Liver (tissue), 3 donors: ENCODE data around the gene TAPBP.

Source experiments
- EGR1 ChIP-seq, 2 donors: IDR thresholded peaks; 2 replicates each; pipeline ENCODE4 v1.6.1; 2016 to 2018; ENCODE audit warnings: antibody characterized with exemption in 2 of 2, low read depth in 2 of 2
- GABPA ChIP-seq, 2 donors: IDR thresholded peaks in 1 of 2; conservative IDR thresholded peaks in 1 of 2; 2 replicates each; pipeline ENCODE4 v1.6.1; 2016; ENCODE audit warnings: antibody characterized with exemption in 2 of 2, mild to moderate bottlenecking in 1 of 2, moderate library complexity in 1 of 2
- JUND ChIP-seq, 2 donors: IDR thresholded peaks; 2 replicates each; pipeline ENCODE4 v1.6.1; 2016; ENCODE audit warnings: antibody characterized with exemption in 2 of 2
- RAD21 ChIP-seq, 2 donors: IDR thresholded peaks; 2 replicates each; pipeline ENCODE4 v1.6.1; 2016; ENCODE audit warnings: antibody characterized with exemption in 2 of 2, mild to moderate bottlenecking in 2 of 2
- RXRA ChIP-seq, 2 donors: IDR thresholded peaks; 2 replicates each; pipeline ENCODE4 v1.6.1; 2017 to 2018; ENCODE audit warnings: antibody characterized with exemption in 2 of 2, mild to moderate bottlenecking in 1 of 2
- SP1 ChIP-seq: IDR thresholded peaks from 2 replicates; pipeline ENCODE4 v1.6.1; 2018; ENCODE audit warnings: antibody characterized with exemption, mild to moderate bottlenecking
- TAF1 ChIP-seq: conservative IDR thresholded peaks from 2 replicates; pipeline ENCODE4 v1.6.1; 2016; ENCODE audit warnings: antibody characterized with exemption, mild to moderate bottlenecking
- YY1 ChIP-seq: IDR thresholded peaks from 2 replicates; pipeline ENCODE4 v1.6.1; 2016; ENCODE audit warnings: antibody characterized with exemption, mild to moderate bottlenecking
- TF ChIP-seq, protein P1 (sequence below): fragments of 150-350 bp; IDR thresholded peaks from 2 replicates; pipeline ENCODE4 v1.5.1; 2017; ENCODE audit warnings: improper control_type of control experiment, low read depth, low read length; ENCODE audit not compliant: missing input control
- TF ChIP-seq, protein P2 (sequence below): IDR thresholded peaks from 2 replicates; pipeline ENCODE4 v1.6.1; 2016; ENCODE audit warnings: antibody characterized with exemption
- TF ChIP-seq, protein P3 (sequence below): IDR thresholded peaks from 2 replicates; pipeline ENCODE4 v1.6.1; 2016; ENCODE audit warnings: antibody characterized with exemption
- donor health status: healthy.
- donor health status: healthy.

DNA sequence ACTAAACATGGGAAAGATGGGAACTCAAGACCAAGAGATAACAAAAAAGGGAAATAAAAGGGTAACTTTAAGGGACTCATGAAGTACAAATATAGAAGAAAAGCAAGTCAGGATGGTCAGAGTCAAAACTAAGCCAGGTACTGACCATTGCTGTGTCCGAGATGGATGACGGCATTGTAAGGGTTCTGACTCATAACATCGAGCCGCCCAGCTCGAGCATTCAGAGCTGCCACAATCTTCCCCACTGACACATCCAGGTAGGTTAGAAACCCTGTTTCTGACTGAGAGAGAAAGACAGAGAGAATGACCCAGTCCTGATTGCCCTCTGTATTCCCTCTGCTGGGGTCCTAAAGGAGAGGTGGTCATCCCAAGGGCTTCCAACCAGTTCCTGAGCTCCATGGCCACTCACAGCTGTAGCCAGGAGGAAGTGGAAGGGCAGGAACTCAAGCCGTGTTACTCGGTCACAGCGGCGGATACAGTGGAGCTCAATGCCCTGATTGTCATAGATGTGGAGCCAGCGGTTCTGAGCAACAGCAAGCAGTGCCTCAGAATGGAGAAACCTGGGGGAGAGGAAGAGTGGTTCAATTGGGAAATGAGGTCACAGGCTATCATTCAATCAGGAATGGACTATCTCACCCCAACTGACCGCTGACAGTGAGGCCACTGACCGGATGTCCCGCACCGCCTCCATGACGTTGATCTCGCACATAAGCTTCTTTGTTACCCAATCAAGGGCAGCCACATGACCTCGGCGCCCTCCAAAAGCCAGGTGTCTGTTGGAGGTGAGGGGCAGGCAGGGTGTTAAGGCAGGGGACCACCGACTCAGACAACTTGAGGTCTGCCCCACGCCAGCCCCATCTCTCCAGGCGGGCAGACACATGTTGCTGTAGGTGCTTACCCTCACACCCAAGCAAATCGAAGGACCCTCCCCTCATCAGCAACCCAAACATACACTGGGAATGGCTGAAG, 26.6 kb downstream of the TAPBP start:
- TF ChIP-seq, protein P1, sequence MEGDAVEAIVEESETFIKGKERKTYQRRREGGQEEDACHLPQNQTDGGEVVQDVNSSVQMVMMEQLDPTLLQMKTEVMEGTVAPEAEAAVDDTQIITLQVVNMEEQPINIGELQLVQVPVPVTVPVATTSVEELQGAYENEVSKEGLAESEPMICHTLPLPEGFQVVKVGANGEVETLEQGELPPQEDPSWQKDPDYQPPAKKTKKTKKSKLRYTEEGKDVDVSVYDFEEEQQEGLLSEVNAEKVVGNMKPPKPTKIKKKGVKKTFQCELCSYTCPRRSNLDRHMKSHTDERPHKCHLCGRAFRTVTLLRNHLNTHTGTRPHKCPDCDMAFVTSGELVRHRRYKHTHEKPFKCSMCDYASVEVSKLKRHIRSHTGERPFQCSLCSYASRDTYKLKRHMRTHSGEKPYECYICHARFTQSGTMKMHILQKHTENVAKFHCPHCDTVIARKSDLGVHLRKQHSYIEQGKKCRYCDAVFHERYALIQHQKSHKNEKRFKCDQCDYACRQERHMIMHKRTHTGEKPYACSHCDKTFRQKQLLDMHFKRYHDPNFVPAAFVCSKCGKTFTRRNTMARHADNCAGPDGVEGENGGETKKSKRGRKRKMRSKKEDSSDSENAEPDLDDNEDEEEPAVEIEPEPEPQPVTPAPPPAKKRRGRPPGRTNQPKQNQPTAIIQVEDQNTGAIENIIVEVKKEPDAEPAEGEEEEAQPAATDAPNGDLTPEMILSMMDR, result no peak
- no peak for TF ChIP-seq YY1
- TF ChIP-seq SP1, result no peak
- no peak for TF ChIP-seq JUND (IDR thresholded peaks at IDR 0.05)
- TF ChIP-seq, protein P2, sequence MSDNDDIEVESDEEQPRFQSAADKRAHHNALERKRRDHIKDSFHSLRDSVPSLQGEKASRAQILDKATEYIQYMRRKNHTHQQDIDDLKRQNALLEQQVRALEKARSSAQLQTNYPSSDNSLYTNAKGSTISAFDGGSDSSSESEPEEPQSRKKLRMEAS, result no peak
- TF ChIP-seq TAF1, result no peak
- TF ChIP-seq RAD21 (IDR thresholded peaks at IDR 0.05), result no peak
- TF ChIP-seq GABPA (IDR thresholded peaks at IDR 0.05 in 1 of 2, conservative IDR thresholded peaks at IDR 0.05 in 1 of 2), result no peak
- TF ChIP-seq, protein P3, sequence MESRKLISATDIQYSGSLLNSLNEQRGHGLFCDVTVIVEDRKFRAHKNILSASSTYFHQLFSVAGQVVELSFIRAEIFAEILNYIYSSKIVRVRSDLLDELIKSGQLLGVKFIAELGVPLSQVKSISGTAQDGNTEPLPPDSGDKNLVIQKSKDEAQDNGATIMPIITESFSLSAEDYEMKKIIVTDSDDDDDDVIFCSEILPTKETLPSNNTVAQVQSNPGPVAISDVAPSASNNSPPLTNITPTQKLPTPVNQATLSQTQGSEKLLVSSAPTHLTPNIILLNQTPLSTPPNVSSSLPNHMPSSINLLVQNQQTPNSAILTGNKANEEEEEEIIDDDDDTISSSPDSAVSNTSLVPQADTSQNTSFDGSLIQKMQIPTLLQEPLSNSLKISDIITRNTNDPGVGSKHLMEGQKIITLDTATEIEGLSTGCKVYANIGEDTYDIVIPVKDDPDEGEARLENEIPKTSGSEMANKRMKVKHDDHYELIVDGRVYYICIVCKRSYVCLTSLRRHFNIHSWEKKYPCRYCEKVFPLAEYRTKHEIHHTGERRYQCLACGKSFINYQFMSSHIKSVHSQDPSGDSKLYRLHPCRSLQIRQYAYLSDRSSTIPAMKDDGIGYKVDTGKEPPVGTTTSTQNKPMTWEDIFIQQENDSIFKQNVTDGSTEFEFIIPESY, result no peak
- TF ChIP-seq RXRA (IDR thresholded peaks at IDR 0.05), result no peak
- TF ChIP-seq EGR1 (IDR thresholded peaks at IDR 0.05; ENCODE audit: low read depth in 2 of 2), result no peak
